ENCODE data around the gene CD52. TPM values are rescaled to one million over a fixed set of nuclear protein-coding genes. Genes with fewer than 3 reads are reported as not detected.

CD52 gene
- polyA plus RNA-seq, 1 of the 3 experiments (the other 2 are of a cell fraction), result not detected

DNA sequence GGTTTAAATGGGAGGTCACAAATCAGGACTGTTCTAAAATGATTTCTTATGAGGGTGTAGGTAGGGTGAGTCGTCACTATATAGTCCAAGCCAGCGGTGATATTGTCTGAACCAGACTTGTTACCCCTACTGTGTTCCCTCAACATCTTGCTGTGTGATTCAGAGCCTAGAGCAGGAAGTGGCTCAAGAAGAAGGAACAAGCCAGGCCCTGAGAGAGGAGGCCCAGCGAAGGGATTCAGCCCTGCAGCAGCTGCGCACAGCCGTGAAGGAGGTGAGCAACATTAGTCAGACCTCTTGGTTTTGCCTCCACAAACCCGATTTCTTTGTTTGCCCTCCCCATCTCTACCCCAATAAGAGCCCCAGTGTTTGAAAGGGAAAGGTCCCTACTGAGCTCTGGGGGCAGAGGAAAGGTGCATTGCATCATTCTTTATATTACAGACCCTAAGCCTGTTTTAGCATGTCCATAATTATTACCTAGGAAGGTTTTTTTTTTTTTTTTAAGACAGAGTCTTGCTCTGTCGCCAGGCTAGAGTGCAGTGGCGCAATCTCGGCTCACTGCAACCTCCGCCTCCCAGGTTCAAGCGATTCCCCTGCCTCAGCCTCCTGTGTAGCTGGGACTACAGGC is 42.8 kb upstream of the CD52 start:
- no peaks in the 10 kb centered on the region for H3K27me3 ChIP-seq (ENCODE audit: insufficient read depth)
- H3F3A ChIP-seq (replicated peaks; ENCODE audit: insufficient read depth), result peaks cover 51% of the 10 kb centered on the region
- no peaks in the 10 kb centered on the region for H3K9me2 ChIP-seq
- no peak overlapping the region for H3K4me3 ChIP-seq (ENCODE audit: low read depth in 2 of 2, low read length in 1 of 2)
- no peak overlapping the region; the same call in 1 of the 2 replicates for H2AFZ ChIP-seq (ENCODE audit: low read depth)
- H3K36me3 ChIP-seq (replicated peaks in 1 of 2; ENCODE audit: control insufficient read depth in 1 of 2, insufficient read depth in 2 of 2, low read length in 1 of 2), result peaks cover 17 to 42% of the 10 kb centered on the region in 2 experiments
- peaks cover 20 to 44% of the 10 kb centered on the region in 2 experiments; a peak in 3 of 4 replicates for H3K4me1 ChIP-seq (ENCODE audit: control insufficient read depth in 1 of 2, insufficient read depth in 2 of 2, low read depth in 1 of 2, low read length in 1 of 2)
- H3K9ac ChIP-seq, result no peak overlapping the region
- H3K9me3 ChIP-seq, result no peaks in the 10 kb centered on the region
- CTCF ChIA-PET, result interaction anchor here (1.0 to 9.5 kb wide), 26 partner anchors 8 to 170 kb away, joined by 3 to 204 read pairs (median 6); partner anchors contain the start of genes C1orf232, CD52, CEP85 and UBXN11
- peak overlapping the region; percentile 2 to 87; a peak in 2 of 4 replicates for H3K27ac ChIP-seq (ENCODE audit: low read depth in 2 of 2, low read length in 1 of 2)
- TF ChIP-seq, protein P1, sequence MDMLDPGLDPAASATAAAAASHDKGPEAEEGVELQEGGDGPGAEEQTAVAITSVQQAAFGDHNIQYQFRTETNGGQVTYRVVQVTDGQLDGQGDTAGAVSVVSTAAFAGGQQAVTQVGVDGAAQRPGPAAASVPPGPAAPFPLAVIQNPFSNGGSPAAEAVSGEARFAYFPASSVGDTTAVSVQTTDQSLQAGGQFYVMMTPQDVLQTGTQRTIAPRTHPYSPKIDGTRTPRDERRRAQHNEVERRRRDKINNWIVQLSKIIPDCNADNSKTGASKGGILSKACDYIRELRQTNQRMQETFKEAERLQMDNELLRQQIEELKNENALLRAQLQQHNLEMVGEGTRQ (IDR thresholded peaks at IDR 0.05; ENCODE audit: borderline replicate concordance, low read depth, low read length), result no peak
- TF ChIP-seq TCF12 (IDR thresholded peaks at IDR 0.05) (no peak), RFX5 (IDR thresholded peaks at IDR 0.05; ENCODE audit: low read length) (no peak), FOSL2 (IDR thresholded peaks at IDR 0.05; ENCODE audit: borderline replicate concordance, low read depth) (no peak), ELF1 (IDR thresholded peaks at IDR 0.05) (no peak), GATA2 (CRISPR knock-in tag; IDR thresholded peaks at IDR 0.05) (no peak), SIN3A (IDR thresholded peaks at IDR 0.05; ENCODE audit: borderline replicate concordance, low read depth, low read length) (no peak), TAF1 (IDR thresholded peaks at IDR 0.05; ENCODE audit: borderline replicate concordance, low read depth, low read length) (no peak), EZH2phosphoT487 (IDR thresholded peaks at IDR 0.05; ENCODE audit: borderline replicate concordance, low read depth) (no peak)
- TF ChIP-seq, protein P2, sequence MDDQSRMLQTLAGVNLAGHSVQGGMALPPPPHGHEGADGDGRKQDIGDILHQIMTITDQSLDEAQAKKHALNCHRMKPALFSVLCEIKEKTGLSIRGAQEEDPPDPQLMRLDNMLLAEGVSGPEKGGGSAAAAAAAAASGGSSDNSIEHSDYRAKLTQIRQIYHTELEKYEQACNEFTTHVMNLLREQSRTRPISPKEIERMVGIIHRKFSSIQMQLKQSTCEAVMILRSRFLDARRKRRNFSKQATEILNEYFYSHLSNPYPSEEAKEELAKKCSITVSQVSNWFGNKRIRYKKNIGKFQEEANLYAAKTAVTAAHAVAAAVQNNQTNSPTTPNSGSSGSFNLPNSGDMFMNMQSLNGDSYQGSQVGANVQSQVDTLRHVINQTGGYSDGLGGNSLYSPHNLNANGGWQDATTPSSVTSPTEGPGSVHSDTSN (IDR thresholded peaks at IDR 0.05), result no peak
- POLR2A ChIA-PET, result no interaction called here
- H4K20me1 ChIP-seq (ENCODE audit: insufficient read depth), result no peaks in the 10 kb centered on the region
- H3K4me2 ChIP-seq, result peak overlapping the region; percentile 74; the same call in 1 of the 2 replicates
- DNase-seq, result no peak
- 86% methylated on average over 11 of the region's 11 CpGs for WGBS (ENCODE audit: low lambda C conversion rate)
- H3K79me2 ChIP-seq (ENCODE audit: insufficient read depth), result peaks cover 8% of the 10 kb centered on the region

DNA sequence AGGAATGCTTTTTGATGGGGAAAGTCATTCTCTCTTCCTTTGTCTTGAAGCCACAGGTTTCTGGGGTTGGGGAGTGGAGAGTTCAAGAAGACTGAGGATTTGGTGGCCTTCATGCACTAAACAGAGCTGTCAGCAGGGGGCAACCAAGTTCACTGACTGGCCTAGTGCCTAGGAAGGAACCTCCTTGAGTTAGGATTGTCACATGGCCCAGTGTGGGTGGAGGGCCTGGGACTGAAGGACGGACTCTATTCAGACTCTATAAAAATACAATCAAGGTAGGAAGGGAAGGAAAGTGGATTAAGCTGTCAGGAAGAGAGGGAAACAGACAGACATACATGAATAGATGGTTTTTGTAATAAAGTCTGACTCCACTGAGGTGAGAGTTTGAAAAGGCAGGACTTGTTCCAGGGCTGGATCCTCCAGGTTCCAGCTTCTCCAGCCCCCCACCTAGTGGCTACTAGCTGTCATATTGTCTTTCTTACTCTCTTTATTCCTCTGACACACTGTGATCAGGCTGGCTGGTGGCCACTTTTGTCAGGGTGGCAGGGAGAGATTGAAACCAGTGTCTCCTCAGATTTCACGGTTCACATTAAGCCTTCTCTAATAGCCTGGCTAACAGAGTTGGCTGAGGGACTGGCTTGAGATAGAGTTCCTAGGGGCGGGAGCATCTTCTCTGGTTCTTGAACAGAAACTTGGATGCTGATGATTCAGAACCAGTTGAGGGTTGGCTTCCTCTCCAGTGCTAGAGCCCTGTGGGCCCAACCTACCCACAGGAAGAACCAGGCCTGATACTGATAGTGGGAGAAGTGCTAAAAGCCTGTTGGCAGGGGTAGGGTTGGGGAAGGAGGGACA is 42.0 kb upstream of the CD52 start:
- peaks cover 9 to 35% of the 10 kb centered on the region in 2 experiments for H3K36me3 ChIP-seq (replicated peaks in 1 of 2; ENCODE audit: control insufficient read depth in 1 of 2, insufficient read depth in 2 of 2, low read length in 1 of 2)
- H3F3A ChIP-seq (replicated peaks; ENCODE audit: insufficient read depth), result peaks cover 51% of the 10 kb centered on the region
- H3K79me2 ChIP-seq (ENCODE audit: insufficient read depth), result peaks cover 17% of the 10 kb centered on the region
- CTCF ChIA-PET, result interaction anchor here (0.6 to 9.5 kb wide), 36 partner anchors 9 to 1937 kb away, joined by 3 to 204 read pairs (median 4); partner anchors contain the start of genes C1orf232, CD52, CEP85 and UBXN11
- H2AFZ ChIP-seq (ENCODE audit: low read depth), result peak overlapping the region; percentile 60; the same call in 1 of the 2 replicates
- no peaks in the 10 kb centered on the region for H3K9me3 ChIP-seq
- peak overlapping the region; percentile 74 for H3K4me2 ChIP-seq
- POLR2A ChIA-PET, result interaction anchor here (0.6 kb wide), 1 partner anchor 451 kb away, joined by 3 read pairs; no protein-coding TSS in a partner anchor
- H4K20me1 ChIP-seq (ENCODE audit: insufficient read depth), result no peaks in the 10 kb centered on the region
- DNase-seq, result peak; percentile 76
- no peaks in the 10 kb centered on the region for H3K27me3 ChIP-seq (ENCODE audit: insufficient read depth)
- no peaks in the 10 kb centered on the region for H3K9me2 ChIP-seq
- peaks cover 25 to 44% of the 10 kb centered on the region in 2 experiments; a peak in 3 of 4 replicates for H3K4me1 ChIP-seq (ENCODE audit: control insufficient read depth in 1 of 2, insufficient read depth in 2 of 2, low read depth in 1 of 2, low read length in 1 of 2)
- peak overlapping the region; percentile 71 to 87 for H3K27ac ChIP-seq (ENCODE audit: low read depth in 2 of 2, low read length in 1 of 2)
- H3K4me3 ChIP-seq (ENCODE audit: low read depth in 2 of 2, low read length in 1 of 2), result peak overlapping the region in 1 of 2 experiments; percentile 22; a peak in 1 of 4 replicates
- peak overlapping the region; percentile 47; the same call in 1 of the 2 replicates for H3K9ac ChIP-seq
- WGBS (ENCODE audit: low lambda C conversion rate), result 30% methylated on average over 3 of the region's 3 CpGs
- TF ChIP-seq EZH2phosphoT487 (IDR thresholded peaks at IDR 0.05; ENCODE audit: borderline replicate concordance, low read depth), result no peak
- TF ChIP-seq, protein P3, sequence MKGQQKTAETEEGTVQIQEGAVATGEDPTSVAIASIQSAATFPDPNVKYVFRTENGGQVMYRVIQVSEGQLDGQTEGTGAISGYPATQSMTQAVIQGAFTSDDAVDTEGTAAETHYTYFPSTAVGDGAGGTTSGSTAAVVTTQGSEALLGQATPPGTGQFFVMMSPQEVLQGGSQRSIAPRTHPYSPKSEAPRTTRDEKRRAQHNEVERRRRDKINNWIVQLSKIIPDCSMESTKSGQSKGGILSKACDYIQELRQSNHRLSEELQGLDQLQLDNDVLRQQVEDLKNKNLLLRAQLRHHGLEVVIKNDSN (IDR thresholded peaks at IDR 0.05; ENCODE audit: borderline replicate concordance, low read depth), result peak; percentile 81; the same call in 1 of the 2 replicates
- TF ChIP-seq, protein P2 (IDR thresholded peaks at IDR 0.05), result peak; percentile 41; the same call in 1 of the 2 replicates
- no peak for TF ChIP-seq NRF1 (IDR thresholded peaks at IDR 0.05; ENCODE audit: low read depth, low read length)
- TF ChIP-seq FOXM1 (IDR thresholded peaks at IDR 0.05; ENCODE audit: low read depth), result no peak
- TF ChIP-seq, protein P4, sequence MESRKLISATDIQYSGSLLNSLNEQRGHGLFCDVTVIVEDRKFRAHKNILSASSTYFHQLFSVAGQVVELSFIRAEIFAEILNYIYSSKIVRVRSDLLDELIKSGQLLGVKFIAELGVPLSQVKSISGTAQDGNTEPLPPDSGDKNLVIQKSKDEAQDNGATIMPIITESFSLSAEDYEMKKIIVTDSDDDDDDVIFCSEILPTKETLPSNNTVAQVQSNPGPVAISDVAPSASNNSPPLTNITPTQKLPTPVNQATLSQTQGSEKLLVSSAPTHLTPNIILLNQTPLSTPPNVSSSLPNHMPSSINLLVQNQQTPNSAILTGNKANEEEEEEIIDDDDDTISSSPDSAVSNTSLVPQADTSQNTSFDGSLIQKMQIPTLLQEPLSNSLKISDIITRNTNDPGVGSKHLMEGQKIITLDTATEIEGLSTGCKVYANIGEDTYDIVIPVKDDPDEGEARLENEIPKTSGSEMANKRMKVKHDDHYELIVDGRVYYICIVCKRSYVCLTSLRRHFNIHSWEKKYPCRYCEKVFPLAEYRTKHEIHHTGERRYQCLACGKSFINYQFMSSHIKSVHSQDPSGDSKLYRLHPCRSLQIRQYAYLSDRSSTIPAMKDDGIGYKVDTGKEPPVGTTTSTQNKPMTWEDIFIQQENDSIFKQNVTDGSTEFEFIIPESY (IDR thresholded peaks at IDR 0.05; ENCODE audit: borderline replicate concordance, low read depth), result no peak
- TF ChIP-seq YY1 (IDR thresholded peaks at IDR 0.05; ENCODE audit: low read depth), result no peak
